Memory B cell (primary cell): ENCODE data around the gene ADISSP.
"Not testable (repeated sequence)": the region's sequence is repeated elsewhere in the genome, so short reads cannot be mapped to it uniquely, and the experiment has no call there.

Experiments
- ATAC-seq: fragments of 150-1000 bp; cut with Tn5 transposase; 2 replicates; pipeline ENCODE4 v1.10.0; 2021; ENCODE audit warnings: low read depth, mild to moderate bottlenecking, moderate library complexity
- DNase-seq, 2 donors: peaks; one replicate each; pipeline ENCODE4 v3.0.0; 2022; ENCODE audit warnings: low spot score in 2 of 2
- H3K27ac Mint-ChIP-seq: one replicate; pipeline ENCODE4 v1.8.0; 2022; ENCODE audit warnings: mild to moderate bottlenecking, moderate library complexity, mixed read lengths
- H3K27me3 Mint-ChIP-seq: one replicate; pipeline ENCODE4 v1.8.0; 2022; ENCODE audit warnings: mixed read lengths
- H3K36me3 Mint-ChIP-seq: one replicate; pipeline ENCODE4 v1.8.0; 2022; ENCODE audit warnings: mild to moderate bottlenecking, mixed read lengths
- H3K4me1 Mint-ChIP-seq: one replicate; pipeline ENCODE4 v1.8.0; 2022; ENCODE audit warnings: mixed read lengths
- H3K4me3 Mint-ChIP-seq: one replicate; pipeline ENCODE4 v1.8.0; 2022; ENCODE audit warnings: mild to moderate bottlenecking, moderate library complexity, mixed read lengths
- H3K9me3 Mint-ChIP-seq: one replicate; pipeline ENCODE4 v1.8.0; 2022; ENCODE audit warnings: mixed read lengths

ADISSP gene

GRCh38 chr20:3794168-3794567, 26.6 kb upstream of the ADISSP start:
- peaks cover 26% of the 10 kb centered on the region for H3K4me1 Mint-ChIP-seq
- H3K27ac Mint-ChIP-seq, H3K4me3 Mint-ChIP-seq, H3K27me3 Mint-ChIP-seq, DNase-seq, H3K36me3 Mint-ChIP-seq, ATAC-seq, H3K9me3 Mint-ChIP-seq: not testable (repeated sequence)

GRCh38 chr20:3789201-3789600, 21.6 kb upstream of the ADISSP start:
- not testable (repeated sequence) for H3K9me3 Mint-ChIP-seq, H3K27me3 Mint-ChIP-seq, DNase-seq, H3K36me3 Mint-ChIP-seq, ATAC-seq, H3K4me3 Mint-ChIP-seq
- Mint-ChIP-seq H3K4me1 (peaks cover 18% of the 10 kb centered on the region), H3K27ac (peak overlapping the region; percentile 39)

GRCh38 chr20:3788685-3789155, 21.2 kb upstream of the ADISSP start:
- DNase-seq, result no peak
- no peak for ATAC-seq
- Mint-ChIP-seq H3K4me1 (peaks cover 18% of the 10 kb centered on the region), H3K4me3 (peak overlapping the region; percentile 49), H3K36me3 (peaks cover 4% of the 10 kb centered on the region), H3K27me3 (no peaks in the 10 kb centered on the region), H3K27ac (peak overlapping the region; percentile 39), H3K9me3 (no peaks in the 10 kb centered on the region)

- Mint-ChIP-seq H3K27ac (peak overlapping the region; percentile 35), H3K4me3 (peak overlapping the region; percentile 43)
- ATAC-seq, result no peak
Observed at GRCh38 chr20:3787324-3788014, 19.9 kb upstream of the ADISSP start.

GRCh38 chr20:3786665-3787323, 19.2 kb upstream of the ADISSP start, which contains the start of gene CENPB:
CENPB (minus strand) TSS chr20:3786740; CDS start chr20:3786483, 257 bp downstream.
- Mint-ChIP-seq H3K36me3 (peaks cover 4% of the 10 kb centered on the region), H3K9me3 (no peaks in the 10 kb centered on the region), H3K27me3 (no peaks in the 10 kb centered on the region), H3K4me1 (peaks cover 23% of the 10 kb centered on the region), H3K4me3 (peak within 1 kb of the TSS; percentile 85), H3K27ac (peak within 1 kb of the TSS; percentile 35)
- peak; percentile 91 to 97 for DNase-seq
- peak; percentile 92 for ATAC-seq

More at GRCh38 chr20:3787324-3788014, 19.9 kb upstream of the ADISSP start:
- Mint-ChIP-seq H3K36me3 (peaks cover 4% of the 10 kb centered on the region), H3K4me1 (peaks cover 22% of the 10 kb centered on the region), H3K27me3 (no peaks in the 10 kb centered on the region), H3K9me3 (no peaks in the 10 kb centered on the region)
- DNase-seq, result no peak

- Mint-ChIP-seq H3K27me3 (no peaks in the 10 kb centered on the region), H3K36me3 (peaks cover 4% of the 10 kb centered on the region), H3K27ac (no peak overlapping the region), H3K9me3 (no peaks in the 10 kb centered on the region), H3K4me3 (peak overlapping the region; percentile 85), H3K4me1 (peaks cover 29% of the 10 kb centered on the region)
- ATAC-seq (peak; percentile 16), DNase-seq (no peak)
Observed at GRCh38 chr20:3786126-3786484, 18.6 kb upstream of the ADISSP start.

- Mint-ChIP-seq H3K27ac (no peak overlapping the region), H3K4me3 (peak overlapping the region; percentile 51), H3K4me1 (peaks cover 35% of the 10 kb centered on the region), H3K9me3 (no peaks in the 10 kb centered on the region), H3K36me3 (peaks cover 4% of the 10 kb centered on the region), H3K27me3 (no peaks in the 10 kb centered on the region)
- no peak for ATAC-seq
- DNase-seq, result no peak
Observed at GRCh38 chr20:3785240-3786125, 17.9 kb upstream of the ADISSP start.

- H3K4me1 Mint-ChIP-seq, result peaks cover 37% of the 10 kb centered on the region
- peak overlapping the region; percentile 52 for H3K4me3 Mint-ChIP-seq
- no peaks in the 10 kb centered on the region for H3K27me3 Mint-ChIP-seq
- no peak overlapping the region for H3K27ac Mint-ChIP-seq
- ATAC-seq (no peak), DNase-seq (no peak)
- peaks cover 4% of the 10 kb centered on the region for H3K36me3 Mint-ChIP-seq
- H3K9me3 Mint-ChIP-seq, result no peaks in the 10 kb centered on the region
Observed at GRCh38 chr20:3784863-3785239, 17.3 kb upstream of the ADISSP start.

- DNase-seq (no peak), ATAC-seq (no peak)
- Mint-ChIP-seq H3K9me3 (no peaks in the 10 kb centered on the region), H3K27me3 (peaks cover 4% of the 10 kb centered on the region), H3K36me3 (peaks cover 4% of the 10 kb centered on the region), H3K27ac (peak overlapping the region; percentile 51), H3K4me1 (peaks cover 41% of the 10 kb centered on the region), H3K4me3 (peak overlapping the region; percentile 52)
Observed at GRCh38 chr20:3784216-3784853, 16.8 kb upstream of the ADISSP start.

- peak overlapping the region; percentile 51 for H3K27ac Mint-ChIP-seq
- H3K4me3 Mint-ChIP-seq, result no peak overlapping the region
- H3K27me3 Mint-ChIP-seq, result peaks cover 6% of the 10 kb centered on the region
Observed at GRCh38 chr20:3783511-3784195, 16.1 kb upstream of the ADISSP start.

GRCh38 chr20:3783068-3783489, 15.5 kb upstream of the ADISSP start:
- peaks cover 38% of the 10 kb centered on the region for H3K4me1 Mint-ChIP-seq
- no peak overlapping the region for H3K27ac Mint-ChIP-seq
- H3K4me3 Mint-ChIP-seq, result no peak overlapping the region

More at GRCh38 chr20:3783511-3784195, 16.1 kb upstream of the ADISSP start:
- DNase-seq (no peak), ATAC-seq (no peak)
- H3K4me1 Mint-ChIP-seq, result peaks cover 36% of the 10 kb centered on the region
- no peaks in the 10 kb centered on the region for H3K9me3 Mint-ChIP-seq
- H3K36me3 Mint-ChIP-seq, result peaks cover 4% of the 10 kb centered on the region

GRCh38 chr20:3782597-3782996, 15.0 kb upstream of the ADISSP start:
- Mint-ChIP-seq H3K27ac (no peak overlapping the region), H3K9me3 (no peaks in the 10 kb centered on the region), H3K27me3 (peaks cover 8% of the 10 kb centered on the region), H3K4me3 (no peak overlapping the region), H3K36me3 (peaks cover 4% of the 10 kb centered on the region), H3K4me1 (peaks cover 37% of the 10 kb centered on the region)
- ATAC-seq (no peak), DNase-seq (no peak)

More at GRCh38 chr20:3783068-3783489, 15.5 kb upstream of the ADISSP start:
- ATAC-seq (no peak), DNase-seq (no peak)
- Mint-ChIP-seq H3K9me3 (no peaks in the 10 kb centered on the region), H3K36me3 (peaks cover 4% of the 10 kb centered on the region), H3K27me3 (peaks cover 8% of the 10 kb centered on the region)
